ENCODE data around the gene MUTYH. TPM values are rescaled to one million over a fixed set of nuclear protein-coding genes. Genes with fewer than 3 reads are reported as not detected.

Gene MUTYH
- total and polyA plus RNA-seq, 9 of the 15 experiments (the other 6 are each of a cell fraction or from before 2014, with no cell fraction given), result 3.4 to 53.5 (median 29.0) TPM

GRCh38 chr1:45284858-45285257 is 55.4 kb downstream of the MUTYH start (continued):
- TF ChIP-seq NRF1 (conservative IDR thresholded peaks at IDR 0.05 in 1 of 2, IDR thresholded peaks at IDR 0.05 in 1 of 2) (0 out of 4 replicates have a peak, but pooled peaks of 1 of the 2 experiments have one; percentile 17), RBFOX2 (IDR thresholded peaks at IDR 0.05; ENCODE audit: low read depth, low read length) (peak; percentile 54), POLR2G (IDR thresholded peaks at IDR 0.05; ENCODE audit: low read depth, low read length) (0 out of 2 replicates have a peak, but pooled peaks have one; percentile 27), LEF1 (IDR thresholded peaks at IDR 0.05) (peak; percentile 69), ZNF592 (IDR thresholded peaks at IDR 0.05) (0 out of 2 replicates have a peak, but pooled peaks have one; percentile 2), TFAP4 (CRISPR knock-in tag; IDR thresholded peaks at IDR 0.05; ENCODE audit: borderline replicate concordance) (peak; percentile 37; the same call in 1 of the 2 replicates), DPF2 (IDR thresholded peaks at IDR 0.05) (peak; percentile 55; the same call in 1 of the 2 replicates), SOX6 (IDR thresholded peaks at IDR 0.05) (peak; percentile 54; the same call in 1 of the 2 replicates), MEIS2 (IDR thresholded peaks at IDR 0.05; ENCODE audit: partially characterized antibody) (peak; percentile 24), MAZ (CRISPR knock-in tag; conservative IDR thresholded peaks at IDR 0.05 in 1 of 2, IDR thresholded peaks at IDR 0.05 in 1 of 2) (0 out of 4 replicates have a peak, but pooled peaks of 1 of the 2 experiments have one; percentile 21)

Measured in K562 (cell line).